ENCODE measurements around the gene TXNRD2. TPM values are rescaled to one million over a fixed set of nuclear protein-coding genes. Genes with fewer than 3 reads are reported as not detected.

TXNRD2 gene
- total RNA-seq, 1 donor: 19.5 TPM

DNA sequence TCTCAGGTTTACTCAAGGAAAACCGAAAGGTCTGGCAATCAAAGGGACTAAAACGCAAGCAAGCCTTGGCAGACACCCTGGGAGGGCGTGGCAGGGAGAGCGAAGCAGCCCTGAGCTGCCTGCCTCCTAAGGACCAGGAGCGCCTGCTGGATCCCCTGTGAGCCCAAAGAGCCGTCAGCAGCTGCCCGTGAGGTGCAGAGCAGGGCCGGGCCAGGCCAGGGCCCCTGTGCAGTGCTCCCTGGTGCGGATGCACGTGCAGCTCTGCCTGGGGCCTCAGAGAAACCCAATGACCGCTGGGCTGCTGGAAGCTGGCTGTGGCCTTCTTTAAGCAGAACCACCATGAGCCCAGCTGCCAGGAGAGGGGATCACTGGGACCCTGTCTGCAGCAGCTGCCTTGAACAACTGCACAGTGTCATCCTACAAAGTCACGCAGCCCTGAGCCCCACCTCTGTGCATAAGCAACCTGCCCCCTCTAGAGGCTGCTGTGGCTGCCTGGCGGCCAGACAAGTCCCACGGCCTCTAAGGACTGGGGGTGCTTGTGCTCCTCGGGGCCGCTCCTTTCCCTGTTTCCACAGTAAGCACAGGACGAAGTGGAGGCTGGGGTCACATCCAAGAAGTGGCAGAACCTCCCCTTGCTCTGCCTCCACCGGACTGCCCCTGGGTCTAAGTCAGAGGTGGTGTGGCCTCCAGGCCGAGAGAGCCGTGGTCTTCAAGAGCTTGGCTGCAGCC lies 29.2 kb downstream of the TXNRD2 start:
- DNase-seq (ENCODE audit: insufficient read length, low spot score, missing footprints): peak; percentile 36
- Histone ChIP-seq H3K79me2 (ENCODE audit: insufficient read depth, low read length) (no peaks in the 10 kb centered on the region), H3K9me3 (ENCODE audit: low read depth, low read length) (no peaks in the 10 kb centered on the region), H3K4me2 (ENCODE audit: insufficient read depth, low read length) (no peak overlapping the region), H3K4me3 (ENCODE audit: insufficient read depth, low read length) (no peak overlapping the region), H3K27ac (ENCODE audit: low read depth, low read length) (no peak overlapping the region), H3K4me1 (ENCODE audit: insufficient read depth, low read length) (no peaks in the 10 kb centered on the region), H4K20me1 (ENCODE audit: insufficient read depth, low read length) (no peaks in the 10 kb centered on the region), H3K27me3 (ENCODE audit: insufficient read depth, low read length) (no peaks in the 10 kb centered on the region), H3K36me3 (ENCODE audit: insufficient read depth, low read length) (peaks cover 25% of the 10 kb centered on the region), H2AFZ (ENCODE audit: low read length) (no peak overlapping the region)
- TF ChIP-seq, protein P1, sequence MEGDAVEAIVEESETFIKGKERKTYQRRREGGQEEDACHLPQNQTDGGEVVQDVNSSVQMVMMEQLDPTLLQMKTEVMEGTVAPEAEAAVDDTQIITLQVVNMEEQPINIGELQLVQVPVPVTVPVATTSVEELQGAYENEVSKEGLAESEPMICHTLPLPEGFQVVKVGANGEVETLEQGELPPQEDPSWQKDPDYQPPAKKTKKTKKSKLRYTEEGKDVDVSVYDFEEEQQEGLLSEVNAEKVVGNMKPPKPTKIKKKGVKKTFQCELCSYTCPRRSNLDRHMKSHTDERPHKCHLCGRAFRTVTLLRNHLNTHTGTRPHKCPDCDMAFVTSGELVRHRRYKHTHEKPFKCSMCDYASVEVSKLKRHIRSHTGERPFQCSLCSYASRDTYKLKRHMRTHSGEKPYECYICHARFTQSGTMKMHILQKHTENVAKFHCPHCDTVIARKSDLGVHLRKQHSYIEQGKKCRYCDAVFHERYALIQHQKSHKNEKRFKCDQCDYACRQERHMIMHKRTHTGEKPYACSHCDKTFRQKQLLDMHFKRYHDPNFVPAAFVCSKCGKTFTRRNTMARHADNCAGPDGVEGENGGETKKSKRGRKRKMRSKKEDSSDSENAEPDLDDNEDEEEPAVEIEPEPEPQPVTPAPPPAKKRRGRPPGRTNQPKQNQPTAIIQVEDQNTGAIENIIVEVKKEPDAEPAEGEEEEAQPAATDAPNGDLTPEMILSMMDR (IDR thresholded peaks at IDR 0.05; ENCODE audit: extremely low read depth, low read depth, low read length): no peak

DNA sequence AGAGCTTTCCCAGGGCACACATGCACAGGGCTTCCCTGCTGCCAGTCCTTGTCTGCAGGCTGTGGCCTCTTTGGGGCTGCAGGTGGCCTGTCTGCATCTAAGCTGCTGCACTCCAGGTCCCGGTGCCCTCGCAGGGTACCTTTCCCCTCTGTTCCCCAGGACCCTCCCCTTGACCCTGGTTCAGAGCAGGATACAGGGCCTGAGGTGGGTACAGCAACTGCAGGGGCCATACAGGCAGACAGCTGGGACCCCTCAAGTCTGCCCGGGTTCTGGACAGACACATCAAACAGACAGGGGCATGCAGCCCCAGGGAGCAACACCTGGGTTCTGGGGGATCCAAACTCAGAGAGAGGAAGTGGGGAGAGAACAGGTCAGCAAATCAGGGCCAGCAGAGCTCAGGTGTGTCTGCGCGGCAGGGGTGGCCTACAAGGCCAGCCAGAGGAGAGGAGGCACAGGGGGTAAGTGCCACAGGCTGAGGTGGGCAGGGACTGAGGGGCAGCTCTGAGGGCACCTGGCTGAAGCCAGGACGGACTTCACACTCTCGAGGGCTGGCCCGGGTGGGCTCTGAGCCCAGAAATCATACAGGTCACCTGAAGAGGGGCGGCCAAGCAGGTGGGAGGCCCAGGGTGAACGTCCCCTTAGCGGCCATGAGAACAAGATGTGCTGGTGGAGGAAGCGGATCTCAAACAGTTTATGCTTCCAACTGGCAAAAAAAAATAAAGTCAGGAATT lies 29.9 kb downstream of the TXNRD2 start:
- Histone ChIP-seq H4K20me1 (ENCODE audit: insufficient read depth, low read length) (no peaks in the 10 kb centered on the region), H2AFZ (ENCODE audit: low read length) (no peak overlapping the region), H3K79me2 (ENCODE audit: insufficient read depth, low read length) (no peaks in the 10 kb centered on the region), H3K4me2 (ENCODE audit: insufficient read depth, low read length) (no peak overlapping the region), H3K36me3 (ENCODE audit: insufficient read depth, low read length) (peaks cover 25% of the 10 kb centered on the region), H3K9me3 (ENCODE audit: low read depth, low read length) (no peaks in the 10 kb centered on the region), H3K4me3 (ENCODE audit: insufficient read depth, low read length) (no peak overlapping the region), H3K27me3 (ENCODE audit: insufficient read depth, low read length) (no peaks in the 10 kb centered on the region), H3K4me1 (ENCODE audit: insufficient read depth, low read length) (no peaks in the 10 kb centered on the region), H3K27ac (ENCODE audit: low read depth, low read length) (no peak overlapping the region)
- DNase-seq (ENCODE audit: insufficient read length, low spot score, missing footprints): peak; percentile 62
- TF ChIP-seq, protein P1 (IDR thresholded peaks at IDR 0.05; ENCODE audit: extremely low read depth, low read depth, low read length): no peak

DNA sequence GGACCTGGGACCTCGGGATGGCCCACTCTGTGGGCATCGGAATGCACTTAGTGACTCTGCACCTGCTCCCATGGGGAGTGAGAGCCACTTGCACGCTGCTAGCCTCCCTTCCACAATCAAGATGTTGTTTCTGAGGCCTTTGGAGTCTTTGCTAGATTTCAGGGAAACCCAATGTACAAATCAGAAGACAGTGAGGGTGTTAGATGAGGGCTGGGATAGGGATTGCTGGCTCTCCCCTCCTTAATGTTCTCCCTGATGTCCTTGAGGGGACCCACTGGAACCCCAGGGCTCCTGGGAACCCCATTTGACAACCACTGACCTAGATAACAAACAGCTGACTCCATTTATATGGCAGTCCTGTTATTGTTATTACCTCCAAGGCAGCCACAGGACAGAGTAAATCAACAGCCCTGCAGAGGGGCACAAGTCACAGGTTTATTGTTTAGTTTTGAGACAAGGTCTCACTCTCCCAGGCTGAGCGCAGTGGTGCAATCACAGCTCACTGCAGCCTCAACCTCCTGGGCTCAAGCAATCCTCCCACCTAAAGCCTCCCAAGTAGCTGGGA lies 31.4 kb downstream of the TXNRD2 start:
- TF ChIP-seq, protein P1 (IDR thresholded peaks at IDR 0.05; ENCODE audit: extremely low read depth, low read depth, low read length): no peak
- H3K27me3 ChIP-seq (ENCODE audit: insufficient read depth, low read length): no peaks in the 10 kb centered on the region
- H3K36me3 ChIP-seq (ENCODE audit: insufficient read depth, low read length): peaks cover 22% of the 10 kb centered on the region
- no peaks in the 10 kb centered on the region for H3K4me1 ChIP-seq (ENCODE audit: insufficient read depth, low read length)
- H3K4me3 ChIP-seq (ENCODE audit: insufficient read depth, low read length): no peak overlapping the region
- no peaks in the 10 kb centered on the region for H3K79me2 ChIP-seq (ENCODE audit: insufficient read depth, low read length)
- DNase-seq (ENCODE audit: insufficient read length, low spot score, missing footprints): no peak
- no peak overlapping the region for H3K27ac ChIP-seq (ENCODE audit: low read depth, low read length)
- H4K20me1 ChIP-seq (ENCODE audit: insufficient read depth, low read length): no peaks in the 10 kb centered on the region
- no peak overlapping the region for H3K4me2 ChIP-seq (ENCODE audit: insufficient read depth, low read length)
- H2AFZ ChIP-seq (ENCODE audit: low read length): no peak overlapping the region
- no peaks in the 10 kb centered on the region for H3K9me3 ChIP-seq (ENCODE audit: low read depth, low read length)

Data from osteoblast (primary cell).